Measurements from ENCODE around the gene AGBL4.

DNA sequence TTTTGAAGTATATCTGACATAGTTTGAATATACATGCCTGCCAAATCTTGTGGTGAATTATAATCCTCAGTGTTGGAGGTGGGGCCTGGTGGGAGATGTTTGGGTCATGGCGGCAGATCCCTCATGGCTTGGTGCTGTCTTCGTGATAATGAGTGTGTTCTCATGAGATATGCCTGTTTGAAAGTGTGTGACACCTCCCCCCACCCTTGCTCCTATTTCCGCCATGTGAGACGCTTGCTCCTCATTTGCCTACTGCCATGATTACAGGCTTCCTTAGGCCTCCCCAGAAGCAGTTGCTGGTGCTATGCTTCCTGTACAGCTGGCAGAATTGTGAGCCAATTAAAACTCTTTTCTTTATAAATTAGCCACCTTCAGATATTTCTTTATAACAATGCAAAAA, 810.5 kb downstream of the AGBL4 start:
- no peak for TF ChIP-seq YY1 (tag by site-specific recombination; IDR thresholded peaks at IDR 0.05)
- TF ChIP-seq, protein P1, sequence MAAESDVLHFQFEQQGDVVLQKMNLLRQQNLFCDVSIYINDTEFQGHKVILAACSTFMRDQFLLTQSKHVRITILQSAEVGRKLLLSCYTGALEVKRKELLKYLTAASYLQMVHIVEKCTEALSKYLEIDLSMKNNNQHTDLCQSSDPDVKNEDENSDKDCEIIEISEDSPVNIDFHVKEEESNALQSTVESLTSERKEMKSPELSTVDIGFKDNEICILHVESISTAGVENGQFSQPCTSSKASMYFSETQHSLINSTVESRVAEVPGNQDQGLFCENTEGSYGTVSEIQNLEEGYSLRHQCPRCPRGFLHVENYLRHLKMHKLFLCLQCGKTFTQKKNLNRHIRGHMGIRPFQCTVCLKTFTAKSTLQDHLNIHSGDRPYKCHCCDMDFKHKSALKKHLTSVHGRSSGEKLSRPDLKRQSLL (tag by site-specific recombination; IDR thresholded peaks at IDR 0.05), result no peak
- TF ChIP-seq ZNF707 (tag by site-specific recombination; IDR thresholded peaks at IDR 0.05), result no peak
- TF ChIP-seq ZNF561 (tag by site-specific recombination; IDR thresholded peaks at IDR 0.05; ENCODE audit: borderline replicate concordance), result no peak
- TF ChIP-seq ZNF221 (tag by site-specific recombination; IDR thresholded peaks at IDR 0.05; ENCODE audit: borderline replicate concordance), result no peak
- TF ChIP-seq, protein P2, sequence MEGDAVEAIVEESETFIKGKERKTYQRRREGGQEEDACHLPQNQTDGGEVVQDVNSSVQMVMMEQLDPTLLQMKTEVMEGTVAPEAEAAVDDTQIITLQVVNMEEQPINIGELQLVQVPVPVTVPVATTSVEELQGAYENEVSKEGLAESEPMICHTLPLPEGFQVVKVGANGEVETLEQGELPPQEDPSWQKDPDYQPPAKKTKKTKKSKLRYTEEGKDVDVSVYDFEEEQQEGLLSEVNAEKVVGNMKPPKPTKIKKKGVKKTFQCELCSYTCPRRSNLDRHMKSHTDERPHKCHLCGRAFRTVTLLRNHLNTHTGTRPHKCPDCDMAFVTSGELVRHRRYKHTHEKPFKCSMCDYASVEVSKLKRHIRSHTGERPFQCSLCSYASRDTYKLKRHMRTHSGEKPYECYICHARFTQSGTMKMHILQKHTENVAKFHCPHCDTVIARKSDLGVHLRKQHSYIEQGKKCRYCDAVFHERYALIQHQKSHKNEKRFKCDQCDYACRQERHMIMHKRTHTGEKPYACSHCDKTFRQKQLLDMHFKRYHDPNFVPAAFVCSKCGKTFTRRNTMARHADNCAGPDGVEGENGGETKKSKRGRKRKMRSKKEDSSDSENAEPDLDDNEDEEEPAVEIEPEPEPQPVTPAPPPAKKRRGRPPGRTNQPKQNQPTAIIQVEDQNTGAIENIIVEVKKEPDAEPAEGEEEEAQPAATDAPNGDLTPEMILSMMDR (tag by site-specific recombination; IDR thresholded peaks at IDR 0.05), result no peak
- no peak for TF ChIP-seq ZNF830 (tag by site-specific recombination; IDR thresholded peaks at IDR 0.05; ENCODE audit: low read depth)
- TF ChIP-seq ZNF133 (tag by site-specific recombination; IDR thresholded peaks at IDR 0.05), result no peak

Measured in HEK293 (cell line).